SK-N-SH treated with all-trans-retinoic acid at 6 μM for 48 hours (cell line): ENCODE data around the gene PTGR1.

Experiments used
- ATAC-seq: fragments of 200-7000 bp; cut with Tn5 transposase; 3 replicates; pipeline ENCODE4 v1.9.1; 2020; ENCODE audit warnings: mild to moderate bottlenecking, moderate library complexity
- ARNTL ChIP-seq: fragments of 450-650 bp; formaldehyde crosslinking; IDR thresholded peaks from 2 replicates; pipeline ENCODE4 v1.5.0; 2020; ENCODE audit warnings: low read depth, mild to moderate bottlenecking, moderate library complexity, borderline replicate concordance
- BACH2 ChIP-seq: fragments of 250-450 bp; sonication (Bioruptor Pico); IDR thresholded peaks from 2 replicates; pipeline ENCODE4 v1.9.0; 2021; ENCODE audit warnings: mild to moderate bottlenecking, borderline replicate concordance
- CREB5 ChIP-seq: fragments of 250-450 bp; sonication (Bioruptor Pico); IDR thresholded peaks from 2 replicates; pipeline ENCODE4 v1.5.1; 2020; ENCODE audit warnings: low read depth, mild to moderate bottlenecking, moderate library complexity
- CSDC2 ChIP-seq: fragments of 250-450 bp; sonication (Bioruptor Pico); IDR thresholded peaks from 2 replicates; pipeline ENCODE4 v1.5.0; 2020; ENCODE audit warnings: mild to moderate bottlenecking, moderate library complexity
- CSRNP3 ChIP-seq: fragments of 250-450 bp; sonication (Bioruptor Pico); IDR thresholded peaks from 2 replicates; pipeline ENCODE4 v1.5.1; 2021; ENCODE audit warnings: mild to moderate bottlenecking, moderate library complexity
- GLIS3 ChIP-seq: fragments of 250-450 bp; sonication (Bioruptor Pico); IDR thresholded peaks from 2 replicates; pipeline ENCODE4 v1.5.0; 2020; ENCODE audit warnings: mild to moderate bottlenecking, moderate library complexity
- ISL1 ChIP-seq: fragments of 250-450 bp; sonication (Bioruptor Pico); IDR thresholded peaks from 2 replicates; pipeline ENCODE4 v2.1.2; 2022; ENCODE audit warnings: mild to moderate bottlenecking, moderate library complexity
- OSR1 ChIP-seq: fragments of 250-450 bp; sonication (Bioruptor Pico); IDR thresholded peaks from 2 replicates; pipeline ENCODE4 v1.8.0; 2022; ENCODE audit warnings: moderate library complexity, mild to moderate bottlenecking, inconsistent platforms
- PATZ1 ChIP-seq: fragments of 250-450 bp; sonication (Bioruptor Pico); IDR thresholded peaks from 2 replicates; pipeline ENCODE4 v1.8.0; 2020; ENCODE audit warnings: mild to moderate bottlenecking, moderate library complexity, borderline replicate concordance
- POU6F1 ChIP-seq: fragments of 250-450 bp; sonication (Bioruptor Pico); IDR thresholded peaks from 2 replicates; pipeline ENCODE4 v1.8.0; 2021; ENCODE audit warnings: low read depth, mild to moderate bottlenecking, moderate library complexity, borderline replicate concordance
- RARB ChIP-seq: fragments of 250-450 bp; sonication (Bioruptor Pico); IDR thresholded peaks from 2 replicates; pipeline ENCODE4 v1.8.0; 2021; ENCODE audit warnings: mild to moderate bottlenecking, moderate library complexity
- SNAI2 ChIP-seq: fragments of 250-450 bp; sonication (Bioruptor Pico); IDR thresholded peaks from 2 replicates; pipeline ENCODE4 v1.5.0; 2020; ENCODE audit warnings: mild to moderate bottlenecking, moderate library complexity
- TCF4 ChIP-seq: fragments of 250-450 bp; sonication (Bioruptor Pico); IDR thresholded peaks from 2 replicates; pipeline ENCODE4 v1.8.0; 2021; ENCODE audit warnings: mild to moderate bottlenecking, moderate library complexity, borderline replicate concordance
- TOX ChIP-seq: fragments of 250-450 bp; sonication (Bioruptor Pico); IDR thresholded peaks from 2 replicates; pipeline ENCODE4 v1.8.0; 2021; ENCODE audit warnings: mild to moderate bottlenecking, moderate library complexity, borderline replicate concordance
- ZC3H10 ChIP-seq: fragments of 250-450 bp; sonication (Bioruptor Pico); IDR thresholded peaks from 2 replicates; pipeline ENCODE4 v1.5.1; 2021; ENCODE audit warnings: mild to moderate bottlenecking, moderate library complexity
- ZFP3 ChIP-seq: fragments of 250-450 bp; sonication (Bioruptor Pico); IDR thresholded peaks from 2 replicates; pipeline ENCODE4 v1.5.0; 2020; ENCODE audit warnings: mild to moderate bottlenecking, moderate library complexity
- ZFP30 ChIP-seq: fragments of 450-650 bp; formaldehyde crosslinking; IDR thresholded peaks from 2 replicates; pipeline ENCODE4 v1.5.0; 2022; ENCODE audit warnings: mild to moderate bottlenecking, moderate library complexity
- ZNF70 ChIP-seq: fragments of 450-650 bp; formaldehyde crosslinking; IDR thresholded peaks from 2 replicates; pipeline ENCODE4 v1.5.0; 2020; ENCODE audit warnings: mild to moderate bottlenecking, moderate library complexity
- ZNF8 ChIP-seq: fragments of 450-650 bp; formaldehyde crosslinking; IDR thresholded peaks from 2 replicates; pipeline ENCODE4 v1.5.0; 2020; ENCODE audit warnings: mild to moderate bottlenecking, moderate library complexity

PTGR1 gene

GRCh38 chr9:111548623-111549022 is 50.8 kb downstream of the PTGR1 start (continued):
- TF ChIP-seq BACH2 (CRISPR knock-in tag) (no peak), TOX (CRISPR knock-in tag) (no peak), CREB5 (CRISPR knock-in tag) (no peak), ISL1 (CRISPR knock-in tag) (no peak)

GRCh38 chr9:111542497-111543254 is 56.8 kb downstream of the PTGR1 start:
- TF ChIP-seq CSRNP3 (CRISPR knock-in tag): no peak
- no peak for TF ChIP-seq ZFP30 (CRISPR knock-in tag)
- no peak for TF ChIP-seq TCF4 (CRISPR knock-in tag)
- TF ChIP-seq ZC3H10: no peak
- TF ChIP-seq GLIS3 (CRISPR knock-in tag): no peak
- no peak for TF ChIP-seq ZFP3 (CRISPR knock-in tag)
- TF ChIP-seq TOX (CRISPR knock-in tag): no peak
- no peak for TF ChIP-seq RARB (CRISPR knock-in tag)
- TF ChIP-seq POU6F1 (CRISPR knock-in tag): no peak
- TF ChIP-seq CREB5 (CRISPR knock-in tag): no peak
- TF ChIP-seq ARNTL (CRISPR knock-in tag): no peak
- no peak for TF ChIP-seq SNAI2 (CRISPR knock-in tag)
- no peak for TF ChIP-seq ZNF70
- TF ChIP-seq ZNF8 (CRISPR knock-in tag): no peak
- no peak for TF ChIP-seq PATZ1 (CRISPR knock-in tag)
- TF ChIP-seq OSR1 (CRISPR knock-in tag): no peak
- no peak for ATAC-seq

GRCh38 chr9:111533099-111533790 is 66.2 kb downstream of the PTGR1 start:
- TF ChIP-seq POU6F1 (CRISPR knock-in tag) (no peak), OSR1 (CRISPR knock-in tag) (no peak), ARNTL (CRISPR knock-in tag) (no peak), SNAI2 (CRISPR knock-in tag) (no peak), ZC3H10 (no peak), TCF4 (CRISPR knock-in tag) (no peak), ZNF70 (no peak), ZFP3 (CRISPR knock-in tag) (no peak), PATZ1 (CRISPR knock-in tag) (no peak), CSDC2 (no peak), ZNF8 (CRISPR knock-in tag) (no peak)
- ATAC-seq: no peak
